HFFc6 (cell line): ENCODE results near the gene TRPM2. TPM values are rescaled to one million over a fixed set of nuclear protein-coding genes. Genes with fewer than 3 reads are reported as not detected.

ENCODE experiments used
- DNase-seq: peaks from one replicate; pipeline ENCODE4 v3.0.0-alpha.2; 2018
- H3K27ac Mint-ChIP-seq: 2 replicates; pipeline ENCODE4 v1.8.0; 2020; ENCODE audit warnings: mild to moderate bottlenecking, mixed read lengths
- H3K27me3 Mint-ChIP-seq: 2 replicates; pipeline ENCODE4 v1.8.0; 2021; ENCODE audit warnings: mild to moderate bottlenecking, moderate library complexity, mixed read lengths; ENCODE audit not compliant: insufficient read depth
- H3K36me3 Mint-ChIP-seq: 2 replicates; pipeline ENCODE4 v1.8.0; 2021; ENCODE audit warnings: low read depth, mixed read lengths
- H3K4me1 Mint-ChIP-seq: 2 replicates; pipeline ENCODE4 v1.8.0; 2020; ENCODE audit warnings: low read depth, mixed read lengths
- H3K4me3 Mint-ChIP-seq: 2 replicates; pipeline ENCODE4 v1.8.0; 2020; ENCODE audit warnings: mild to moderate bottlenecking, moderate library complexity, mixed read lengths
- H3K9me3 Mint-ChIP-seq: 2 replicates; pipeline ENCODE4 v1.8.0; 2020; ENCODE audit warnings: mild to moderate bottlenecking, mixed read lengths
- total RNA-seq, 6 experiments: library from RNA; stranded (reverse); fragmentation: NEBNext Ultra II Directional; extraction: Animal tissue kit (Norgen Biotek cat#: 25700); gene quantifications; 2 replicates in 1 of 6; 3 replicates in 5 of 6; pipeline ENCODE4 v1.2.3, GENCODE V29; 2021
- TF ChIP-seq, protein P1 (sequence below): fragments of 200-600 bp; sonication (generic); IDR thresholded peaks from 2 replicates; pipeline ENCODE4 v1.5.0; 2021; ENCODE audit warnings: antibody characterized with exemption, mild to moderate bottlenecking

Gene TRPM2
- total RNA-seq, 6 experiments from 2014 or later, result 0.09 to 0.31 (median 0.20) TPM; not detected in 2

- Mint-ChIP-seq H3K27ac (no peak overlapping the region), H3K4me3 (no peak overlapping the region), H3K9me3 (no peaks in the 10 kb centered on the region), H3K27me3 (peaks cover 13% of the 10 kb centered on the region), H3K4me1 (peaks cover 4% of the 10 kb centered on the region; the same call in 1 of the 2 replicates), H3K36me3 (no peaks in the 10 kb centered on the region)
- TF ChIP-seq, protein P1, sequence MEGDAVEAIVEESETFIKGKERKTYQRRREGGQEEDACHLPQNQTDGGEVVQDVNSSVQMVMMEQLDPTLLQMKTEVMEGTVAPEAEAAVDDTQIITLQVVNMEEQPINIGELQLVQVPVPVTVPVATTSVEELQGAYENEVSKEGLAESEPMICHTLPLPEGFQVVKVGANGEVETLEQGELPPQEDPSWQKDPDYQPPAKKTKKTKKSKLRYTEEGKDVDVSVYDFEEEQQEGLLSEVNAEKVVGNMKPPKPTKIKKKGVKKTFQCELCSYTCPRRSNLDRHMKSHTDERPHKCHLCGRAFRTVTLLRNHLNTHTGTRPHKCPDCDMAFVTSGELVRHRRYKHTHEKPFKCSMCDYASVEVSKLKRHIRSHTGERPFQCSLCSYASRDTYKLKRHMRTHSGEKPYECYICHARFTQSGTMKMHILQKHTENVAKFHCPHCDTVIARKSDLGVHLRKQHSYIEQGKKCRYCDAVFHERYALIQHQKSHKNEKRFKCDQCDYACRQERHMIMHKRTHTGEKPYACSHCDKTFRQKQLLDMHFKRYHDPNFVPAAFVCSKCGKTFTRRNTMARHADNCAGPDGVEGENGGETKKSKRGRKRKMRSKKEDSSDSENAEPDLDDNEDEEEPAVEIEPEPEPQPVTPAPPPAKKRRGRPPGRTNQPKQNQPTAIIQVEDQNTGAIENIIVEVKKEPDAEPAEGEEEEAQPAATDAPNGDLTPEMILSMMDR, result no peak
- DNase-seq, result no peak
Observed at GRCh38 chr21:44330698-44331097, 22.7 kb upstream of the TRPM2 start.

GRCh38 chr21:44331209-44331608 lies 22.2 kb upstream of the TRPM2 start:
- Mint-ChIP-seq H3K27ac (no peak overlapping the region), H3K27me3 (peaks cover 13% of the 10 kb centered on the region), H3K4me1 (peaks cover 4% of the 10 kb centered on the region; the same call in 1 of the 2 replicates), H3K4me3 (no peak overlapping the region), H3K9me3 (no peaks in the 10 kb centered on the region), H3K36me3 (no peaks in the 10 kb centered on the region)
- TF ChIP-seq, protein P1, result no peak
- no peak for DNase-seq

DNA sequence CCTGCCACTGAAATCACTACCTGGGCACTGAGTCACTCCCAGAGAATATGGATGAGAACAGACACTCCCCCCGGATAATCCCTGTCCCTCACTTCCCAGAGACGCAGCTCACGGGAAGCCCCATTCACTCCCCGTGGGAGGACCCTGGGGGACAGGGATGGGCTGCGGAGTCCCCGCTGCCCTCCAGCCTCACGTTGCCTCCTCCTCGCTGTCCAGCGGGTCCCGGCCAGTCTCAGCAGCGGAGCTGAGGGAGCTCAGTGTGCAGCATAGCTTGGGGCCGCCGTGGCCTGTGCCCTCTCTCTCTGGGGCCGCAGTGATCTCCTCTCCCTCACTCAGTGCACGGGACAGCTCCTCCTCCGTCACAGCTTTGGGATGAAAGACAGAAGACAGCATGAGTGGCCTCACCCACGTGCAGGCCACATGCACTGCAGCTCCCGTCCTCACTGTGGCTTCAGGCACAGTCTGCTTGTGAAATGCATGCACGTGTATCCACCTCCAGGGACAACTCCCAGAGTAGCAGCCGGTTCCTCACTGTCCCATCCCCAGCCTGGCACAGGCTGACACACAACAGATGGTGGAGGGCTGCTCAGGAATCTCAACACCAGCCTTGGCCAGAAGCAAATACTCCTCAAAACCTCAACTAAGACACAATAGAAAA lies 21.6 kb upstream of the TRPM2 start:
- TF ChIP-seq, protein P1, result no peak
- H3K36me3 Mint-ChIP-seq, result no peaks in the 10 kb centered on the region
- no peak overlapping the region for H3K4me3 Mint-ChIP-seq
- 0 out of 2 replicates have a peak overlapping the region, but pooled peaks have one; percentile 17 for H3K27ac Mint-ChIP-seq
- H3K9me3 Mint-ChIP-seq, result no peaks in the 10 kb centered on the region
- DNase-seq, result peak; percentile 21
- peaks cover 13% of the 10 kb centered on the region for H3K27me3 Mint-ChIP-seq
- H3K4me1 Mint-ChIP-seq, result peaks cover 4% of the 10 kb centered on the region; the same call in 1 of the 2 replicates

DNA sequence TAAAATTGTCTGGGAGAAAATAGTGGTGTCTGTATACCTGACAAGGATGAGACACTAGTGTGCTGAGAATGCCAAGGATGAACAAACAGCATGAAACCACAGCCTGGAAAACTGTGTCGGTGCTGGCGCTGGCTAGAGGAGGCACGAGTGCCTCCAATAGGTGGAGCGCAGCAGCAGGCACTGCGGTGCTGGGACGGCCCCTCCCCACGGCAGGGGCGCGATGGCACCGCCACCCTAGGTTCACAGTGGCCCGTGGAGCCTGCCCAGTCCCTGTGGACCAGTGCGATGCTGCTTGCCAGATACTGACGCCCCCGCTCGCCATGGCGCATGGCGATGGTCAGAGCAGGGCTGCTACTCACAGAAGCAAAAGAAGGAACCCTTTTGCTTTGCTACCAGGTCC lies 21.0 kb upstream of the TRPM2 start:
- TF ChIP-seq, protein P1, result peak; percentile 34; the same call in 1 of the 2 replicates
- Mint-ChIP-seq H3K9me3 (no peaks in the 10 kb centered on the region), H3K4me3 (no peak overlapping the region), H3K27ac (no peak overlapping the region), H3K4me1 (peaks cover 5% of the 10 kb centered on the region), H3K36me3 (no peaks in the 10 kb centered on the region), H3K27me3 (peaks cover 13% of the 10 kb centered on the region)
- DNase-seq, result no peak

DNA sequence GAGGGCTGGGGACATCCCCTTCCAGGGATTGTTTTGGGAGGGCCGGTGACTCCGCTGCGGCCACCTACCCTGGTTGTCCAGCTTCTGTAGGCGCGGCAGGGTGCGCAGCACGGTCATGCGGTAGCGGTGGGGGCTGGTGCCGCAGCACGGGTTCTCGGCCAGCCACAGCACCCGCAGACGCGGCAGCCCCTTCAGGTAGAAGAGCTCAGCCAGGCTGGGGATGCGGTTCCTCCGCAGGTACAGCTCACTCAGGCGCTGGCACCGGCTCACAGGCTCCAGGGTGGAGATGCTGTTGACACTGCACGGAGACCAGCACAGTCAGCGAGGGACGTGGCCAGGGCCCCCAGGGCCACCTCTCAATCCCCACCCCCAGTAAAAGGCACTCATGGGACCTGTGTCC lies 20.5 kb upstream of the TRPM2 start:
- Mint-ChIP-seq H3K4me1 (peaks cover 11% of the 10 kb centered on the region), H3K27me3 (peaks cover 12% of the 10 kb centered on the region), H3K27ac (no peak overlapping the region), H3K9me3 (no peaks in the 10 kb centered on the region), H3K4me3 (no peak overlapping the region), H3K36me3 (no peaks in the 10 kb centered on the region)
- TF ChIP-seq, protein P1, result no peak
- DNase-seq, result no peak
